Activated naive CD4-positive, alpha-beta T cell treated with Interleukin-2 at 50 U/mL for 16 hours (primary cell): ENCODE results near the gene ZNG1C.
"Not testable (repeated sequence)": the region's sequence is repeated elsewhere in the genome, so short reads cannot be mapped to it uniquely, and the experiment has no call there.

ENCODE experiments used
- DNase-seq: peaks from one replicate; pipeline ENCODE4 v3.0.0-alpha.2; 2020

Gene ZNG1C

GRCh38 chr9:68241683-68242082 lies at the start of gene ZNG1C:
ZNG1C (plus strand) TSS chr9:68241983; CDS start chr9:68242032, 49 bp downstream.
- not testable (repeated sequence) for DNase-seq

GRCh38 chr9:68242437-68242836 lies 654 bp downstream of the ZNG1C start:
- not testable (repeated sequence) for DNase-seq

DNA sequence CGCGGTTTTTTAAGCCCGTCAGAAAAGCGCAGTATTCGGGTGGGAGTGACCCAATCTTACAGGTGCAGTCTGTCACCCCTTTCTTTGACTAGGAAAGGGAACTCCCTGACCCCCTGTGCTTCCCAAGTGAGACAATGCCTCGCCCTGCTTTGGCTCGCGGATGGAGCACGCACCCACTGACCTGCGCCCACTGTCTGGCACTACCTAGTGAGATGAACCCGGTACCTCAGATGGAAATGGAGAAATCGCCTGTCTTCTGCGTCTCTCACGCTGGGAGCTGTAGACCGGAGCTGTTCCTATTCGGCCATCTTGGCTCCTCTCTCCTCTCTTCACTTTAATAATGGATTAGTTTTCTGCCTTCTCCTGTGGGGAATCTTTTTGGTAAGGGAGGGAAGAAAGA lies 39.3 kb downstream of the ZNG1C start:
- not testable (repeated sequence) for DNase-seq

DNA sequence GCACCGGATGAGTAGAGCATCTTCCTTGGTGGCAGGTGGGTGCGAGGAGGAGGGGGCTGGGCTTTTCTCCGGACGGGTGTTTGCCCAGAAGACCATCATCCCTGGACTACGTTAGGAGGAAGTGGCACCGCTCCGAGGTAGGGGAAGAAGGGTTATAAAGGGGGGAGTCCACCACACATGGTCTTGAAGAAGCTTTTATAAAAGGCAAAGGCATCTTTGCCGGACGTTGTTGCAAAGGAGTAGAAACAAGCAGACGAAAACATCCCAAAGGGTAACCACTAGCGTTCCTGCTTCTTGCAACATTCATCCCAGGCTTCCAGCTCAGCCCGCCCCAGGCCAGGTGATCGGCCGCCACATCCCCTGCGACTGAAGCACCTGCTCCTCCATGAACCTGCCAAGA lies 60.8 kb downstream of the ZNG1C start, which contains the start of gene FOXD4L3:
Gene FOXD4L3, plus strand, starts transcription at position 301 of the 400 bp plus-strand sequence. Its CDS starts 85 bp downstream, at position 386.
- DNase-seq: not testable (repeated sequence)

DNA sequence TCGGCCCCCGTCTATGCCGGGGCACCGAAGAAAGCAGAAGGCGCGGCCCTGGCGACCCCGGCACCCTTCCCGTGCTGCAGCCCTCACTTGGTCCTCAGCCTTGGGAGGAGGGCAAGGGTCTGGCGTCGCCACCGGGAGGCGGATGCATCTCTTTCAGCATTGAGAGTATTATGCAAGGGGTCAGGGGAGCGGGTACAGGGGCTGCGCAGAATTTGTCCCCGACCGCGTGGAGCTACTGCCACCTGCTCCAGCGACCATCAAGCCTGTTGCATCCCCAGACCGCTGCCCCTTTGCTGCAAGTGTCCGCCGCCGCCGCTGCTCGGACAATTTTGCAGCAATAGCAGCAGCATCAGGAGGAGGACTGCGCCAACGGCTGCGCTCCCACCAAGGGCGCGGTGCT lies 62.0 kb downstream of the ZNG1C start:
- DNase-seq: not testable (repeated sequence)

DNA sequence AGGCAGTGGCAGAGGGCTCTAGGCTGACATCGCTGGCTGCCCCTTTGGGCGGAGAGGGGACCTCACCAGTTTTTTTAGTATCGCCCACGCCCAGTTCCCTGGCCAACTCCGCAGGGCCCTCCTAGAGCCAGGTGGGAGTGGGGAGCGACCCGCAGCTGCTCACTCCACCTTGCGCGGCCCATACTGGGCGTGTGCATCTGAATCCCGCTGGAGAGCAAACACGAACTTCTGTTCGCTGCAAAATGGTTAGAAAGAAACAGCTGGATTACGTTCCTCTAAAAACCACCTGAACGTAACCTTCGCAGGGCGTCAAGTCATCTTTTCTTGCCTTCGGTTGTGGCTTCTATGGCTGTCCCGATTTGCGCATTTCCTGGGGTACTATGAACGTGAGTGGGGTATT lies 62.4 kb downstream of the ZNG1C start:
- not testable (repeated sequence) for DNase-seq

GRCh38 chr9:68304777-68305176 lies 63.0 kb downstream of the ZNG1C start:
- not testable (repeated sequence) for DNase-seq

GRCh38 chr9:68305680-68306285 lies 64.0 kb downstream of the ZNG1C start:
- DNase-seq: not testable (repeated sequence)

- not testable (repeated sequence) for DNase-seq
These were observed 64.7 kb downstream of the ZNG1C start for GRCh38 chr9:68306391-68306964.

DNA sequence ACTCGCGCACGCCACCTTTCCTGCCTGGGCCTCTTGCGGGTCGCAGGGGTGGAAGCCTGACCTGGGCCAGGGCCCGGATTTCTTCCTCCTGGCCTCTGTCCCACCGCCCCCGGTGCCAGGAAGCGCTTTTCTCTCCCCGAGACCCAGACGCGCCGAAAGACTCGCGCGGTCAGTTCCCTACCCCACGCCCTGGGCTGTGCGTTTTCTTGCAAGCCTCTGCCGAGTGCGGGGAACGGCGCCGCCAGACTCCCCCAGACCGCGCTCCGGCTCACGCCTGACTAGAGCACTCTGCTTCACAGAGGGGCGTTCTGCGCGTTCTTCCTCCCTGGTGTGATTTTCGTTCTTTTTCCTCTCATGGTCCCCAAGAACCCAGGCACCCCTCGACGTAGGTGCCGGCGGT lies 65.3 kb downstream of the ZNG1C start:
- DNase-seq: not testable (repeated sequence)

GRCh38 chr9:68307654-68308053 lies 65.9 kb downstream of the ZNG1C start:
- DNase-seq: not testable (repeated sequence)

DNA sequence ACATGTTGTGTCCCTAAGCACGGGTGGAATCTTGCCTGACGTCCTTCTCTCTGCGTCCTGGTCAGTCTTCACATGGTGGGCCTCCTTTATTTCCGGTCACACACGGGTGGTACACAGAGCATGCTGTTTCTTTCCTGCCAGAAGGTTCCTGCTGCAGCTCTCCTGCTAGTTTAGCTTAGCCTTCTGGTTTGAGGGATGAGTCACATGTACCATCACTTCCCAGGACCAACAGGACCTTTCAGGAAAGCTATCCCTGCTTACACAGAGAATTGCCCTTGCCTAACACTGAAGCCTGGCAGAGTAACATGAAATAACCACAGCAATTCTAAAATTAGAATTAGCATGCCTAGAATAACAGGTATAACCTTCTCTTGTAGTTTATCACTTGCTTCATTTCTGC lies 69.4 kb downstream of the ZNG1C start:
- not testable (repeated sequence) for DNase-seq

DNA sequence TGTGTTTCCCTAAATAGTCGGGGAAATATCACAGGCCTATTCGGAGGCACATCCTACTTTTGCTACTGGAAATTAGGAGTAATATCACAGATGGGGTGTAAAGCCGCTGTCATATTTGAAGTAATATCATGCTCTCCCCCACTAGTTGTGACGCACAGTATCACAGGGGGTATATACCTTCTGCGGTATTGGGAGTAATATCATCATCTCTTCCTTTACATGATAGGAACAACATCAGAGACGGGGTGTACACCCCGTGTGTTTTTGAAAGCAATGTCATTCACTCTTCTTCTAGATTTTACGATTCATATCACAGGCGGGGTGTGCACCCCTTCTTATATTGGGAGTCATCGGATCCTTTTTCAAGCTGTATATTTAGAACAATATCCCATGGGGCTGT lies 76.4 kb downstream of the ZNG1C start:
- DNase-seq: not testable (repeated sequence)

GRCh38 chr9:68323749-68324148 lies 82.0 kb downstream of the ZNG1C start:
- DNase-seq: not testable (repeated sequence)

DNA sequence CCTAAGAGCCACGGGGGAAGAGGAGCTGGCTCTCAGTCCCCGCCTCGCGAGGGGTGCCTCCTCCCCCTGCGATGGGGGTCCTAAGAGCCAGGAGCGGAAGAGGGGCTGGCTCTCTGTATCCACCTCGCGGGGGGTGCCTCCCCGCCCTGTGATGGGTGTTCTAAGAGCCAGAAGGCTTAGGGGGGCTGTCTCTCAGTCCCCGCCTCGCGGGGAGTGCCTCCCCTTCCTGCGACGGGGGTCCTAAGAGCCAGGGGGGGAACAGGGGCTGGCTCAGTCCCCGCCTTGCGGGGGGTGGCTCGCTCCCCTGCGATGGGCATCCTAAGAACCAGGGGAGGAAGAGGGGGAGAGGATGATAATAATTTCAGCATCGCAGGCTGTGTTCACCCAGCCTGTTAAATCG lies 82.7 kb downstream of the ZNG1C start:
- DNase-seq: not testable (repeated sequence)

DNA sequence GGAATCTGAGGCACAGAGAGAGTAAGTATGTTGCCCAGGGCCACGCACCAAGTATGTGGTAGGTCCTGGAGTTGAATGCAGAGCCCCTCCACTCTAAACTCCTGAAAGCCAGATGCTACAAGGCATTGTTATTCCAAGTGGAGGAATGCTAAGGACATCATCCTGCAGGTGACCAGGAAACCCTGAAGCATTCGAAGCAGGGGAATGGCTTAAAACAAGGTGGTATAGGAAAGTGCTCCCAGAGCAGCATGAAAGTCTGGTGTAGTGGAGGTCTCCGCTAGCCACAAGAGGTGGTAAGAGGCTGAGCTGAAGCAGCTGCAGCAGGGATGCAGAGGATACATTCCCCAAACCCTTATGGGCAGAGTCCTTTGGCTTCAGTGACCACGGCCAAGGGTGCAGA lies 87.3 kb downstream of the ZNG1C start:
- not testable (repeated sequence) for DNase-seq

DNA sequence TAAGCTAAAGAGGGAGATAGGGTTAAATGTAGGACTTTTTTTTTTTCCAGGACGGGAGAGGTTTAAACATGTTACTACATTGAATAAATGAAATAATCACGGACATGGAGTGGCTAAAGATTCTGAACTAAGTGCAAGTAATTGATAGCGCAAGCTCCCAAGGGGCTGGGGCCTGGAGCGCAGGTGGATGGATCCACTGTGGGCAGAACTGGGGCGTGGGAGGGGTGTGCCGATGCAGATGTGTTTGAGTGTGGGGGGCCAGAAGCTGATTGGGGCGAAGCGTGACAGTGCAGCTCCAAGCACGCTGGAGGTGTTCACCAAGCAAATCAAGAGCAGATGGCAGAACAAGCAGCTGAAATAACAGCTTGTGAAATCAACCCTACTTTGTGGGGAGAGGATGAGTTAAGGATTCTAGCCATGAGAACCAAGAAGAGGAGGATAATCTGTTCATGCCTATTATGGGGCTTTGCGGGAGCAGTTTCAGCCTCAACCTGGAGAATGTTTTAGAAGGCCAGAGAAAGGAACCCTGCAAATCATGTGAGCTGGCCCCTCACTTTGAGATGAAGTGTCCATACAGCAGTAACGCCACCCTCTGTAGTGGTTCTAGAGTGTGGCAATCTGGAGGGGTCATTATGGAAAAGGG lies 88.9 kb downstream of the ZNG1C start:
- not testable (repeated sequence) for DNase-seq

DNA sequence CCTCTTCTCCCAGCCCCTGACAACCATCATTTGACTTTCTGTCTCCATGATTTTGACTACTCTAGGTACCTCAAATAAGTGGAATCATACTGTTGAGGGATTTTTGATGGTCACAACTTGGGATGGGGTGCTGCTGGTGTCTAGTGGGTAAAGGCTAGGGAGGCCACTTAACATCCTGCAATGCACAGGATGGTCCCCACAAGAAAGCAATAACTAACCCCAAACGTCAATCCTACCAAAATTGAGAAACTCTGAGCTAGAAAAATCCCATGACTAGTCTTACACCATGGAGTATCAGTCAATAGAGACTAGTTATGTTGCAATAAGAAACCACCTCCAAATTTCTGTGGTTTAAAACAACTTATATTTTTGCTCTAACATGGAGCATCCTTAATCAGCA lies 90.3 kb downstream of the ZNG1C start:
- DNase-seq: not testable (repeated sequence)

DNA sequence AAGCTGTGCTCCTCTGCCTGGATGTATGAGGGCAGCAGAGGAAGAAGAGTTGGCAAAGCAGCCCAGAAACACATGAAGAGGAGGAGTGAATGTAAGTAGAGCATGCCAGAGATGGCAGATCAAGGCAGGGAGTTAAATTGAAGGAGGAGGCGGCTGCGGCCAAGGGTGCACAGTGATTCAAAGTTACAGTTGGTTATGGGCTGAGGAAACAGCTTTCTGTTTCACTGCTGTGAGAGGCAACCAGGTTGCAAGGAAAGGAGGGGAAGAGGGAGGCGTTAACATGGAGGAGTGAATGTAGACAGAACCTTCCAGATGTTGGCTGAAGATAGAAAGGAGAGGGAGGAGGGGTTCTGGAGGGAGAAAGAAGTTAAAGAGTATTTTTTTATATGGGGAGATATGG lies 94.2 kb downstream of the ZNG1C start:
- DNase-seq: not testable (repeated sequence)

DNA sequence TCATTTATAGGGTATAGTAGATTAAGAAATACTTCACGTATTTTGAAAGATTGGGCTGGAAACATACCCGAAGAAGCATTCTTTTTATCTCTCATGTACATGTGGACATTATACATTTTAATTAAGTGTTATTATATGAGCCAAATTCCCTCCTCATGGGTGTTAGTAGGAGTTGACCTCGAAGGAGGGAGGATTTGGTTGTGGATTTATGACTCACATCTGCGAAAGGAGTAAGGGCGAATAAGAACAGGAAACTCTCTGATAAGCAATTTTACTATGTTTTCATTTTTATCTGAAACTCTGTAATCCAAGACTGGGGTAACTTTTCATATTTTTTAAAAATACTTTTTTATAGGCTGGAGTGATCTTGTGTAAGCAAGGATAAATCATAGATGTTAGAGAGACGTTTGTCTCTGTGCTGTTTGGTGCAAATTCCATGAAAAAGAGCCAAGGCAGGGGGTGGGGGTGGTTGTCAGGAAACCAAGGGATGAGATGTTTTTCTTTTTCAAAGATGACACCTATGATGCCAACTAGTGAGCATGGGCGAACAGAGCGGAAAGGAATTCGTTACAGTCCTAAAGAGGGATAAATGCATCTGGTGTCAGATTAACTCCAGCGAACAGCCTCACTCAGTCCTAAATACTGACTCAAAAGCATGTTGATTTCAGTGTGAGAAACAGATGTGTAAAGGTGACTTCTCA lies 95.0 kb downstream of the ZNG1C start:
- DNase-seq: not testable (repeated sequence)

DNA sequence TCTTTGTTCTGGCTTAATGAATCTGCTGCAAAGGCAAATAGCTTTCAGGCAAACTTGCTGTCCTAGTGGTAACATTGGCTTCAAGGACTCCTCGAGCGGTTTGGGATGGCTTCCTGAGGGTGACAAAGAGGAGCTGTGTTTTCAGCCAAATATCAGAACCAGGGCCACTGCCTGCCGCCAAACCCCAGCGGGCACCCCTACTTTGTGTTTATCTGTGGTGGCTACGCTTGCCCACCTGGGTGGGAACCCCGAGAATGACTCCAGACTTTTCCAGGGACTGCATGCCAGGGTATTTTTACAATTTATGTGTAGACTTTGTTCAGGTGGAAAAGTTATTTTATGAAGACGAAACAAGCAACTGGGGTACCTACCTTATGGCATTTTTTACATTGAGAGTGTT lies 96.2 kb downstream of the ZNG1C start:
- DNase-seq: not testable (repeated sequence)

DNA sequence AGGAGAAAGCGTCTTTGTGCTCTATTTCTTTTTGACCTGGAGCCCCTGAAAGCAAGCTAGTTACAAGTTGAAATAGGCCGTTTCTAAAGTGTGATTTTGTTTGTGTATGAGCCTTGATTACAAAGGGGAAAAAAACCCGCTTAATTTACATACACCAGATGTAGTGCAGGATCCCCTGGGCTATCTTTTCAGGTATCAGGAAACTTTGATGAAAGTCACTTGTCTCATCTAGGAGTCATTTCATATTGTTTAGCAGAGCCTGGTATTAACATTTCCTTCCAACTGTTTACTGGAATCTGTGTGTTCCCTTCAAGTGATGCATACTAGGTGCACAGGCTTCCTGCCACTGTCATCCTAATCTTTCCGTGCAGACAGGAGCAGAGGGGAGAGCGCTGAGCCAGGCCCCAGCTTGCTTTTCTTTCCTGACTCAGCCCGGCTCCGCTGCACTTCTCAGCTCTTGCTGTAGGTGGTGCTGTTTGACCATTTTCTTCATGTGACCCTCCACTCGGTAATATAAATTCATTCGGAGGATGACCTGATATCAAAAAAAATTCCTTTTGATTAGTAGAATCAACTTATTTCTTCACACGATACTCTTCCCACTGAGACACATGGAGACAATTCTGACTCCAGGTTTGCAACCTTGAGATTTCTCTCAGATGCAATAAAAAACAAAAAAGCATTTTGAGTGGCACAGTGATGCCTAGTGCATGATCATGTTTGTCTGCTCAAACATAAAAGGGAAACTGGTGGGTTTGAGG lies 100.7 kb downstream of the ZNG1C start:
- DNase-seq: not testable (repeated sequence)

DNA sequence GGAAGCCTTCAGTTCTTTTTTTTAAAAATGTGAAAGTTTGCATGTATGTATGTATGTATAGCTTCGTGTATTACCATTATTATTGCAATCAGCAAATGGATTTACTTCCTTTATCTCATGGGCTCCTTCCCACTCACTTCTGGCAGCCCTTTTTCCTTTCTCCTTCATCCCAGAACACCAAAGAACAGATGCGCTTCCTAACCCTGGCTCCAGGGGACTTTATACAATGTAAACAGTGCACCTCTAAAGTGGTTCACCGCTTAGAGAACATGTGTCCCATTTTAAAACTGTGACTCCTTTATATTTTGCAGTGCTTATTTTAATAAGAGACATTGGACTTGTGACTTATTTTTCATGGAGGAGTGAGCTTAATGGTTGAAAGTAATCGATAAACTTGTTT lies 101.5 kb downstream of the ZNG1C start:
- not testable (repeated sequence) for DNase-seq
